Gastrocnemius medialis (tissue), 4 donors: Measurements from ENCODE around the gene EN2. TPM values are rescaled to one million over a fixed set of nuclear protein-coding genes. Genes with fewer than 3 reads are reported as not detected.

Source experiments
- ATAC-seq, 2 donors: fragments of 150-250 bp; one replicate each; pipeline ENCODE4 v1.9.1; 2016
- DNase-seq, 2 donors: peaks; one replicate each; pipeline ENCODE4 v3.0.0-alpha.2; 2019
- H3K27ac ChIP-seq, 4 donors: fragments of 200-600 bp; sonication (generic); 1 replicate in 1 of 4; 2 replicates in 3 of 4; pipeline ENCODE4 v1.5.1; 2016 to 2018; ENCODE audit warnings: mild to moderate bottlenecking in 2 of 4, moderate library complexity in 1 of 4
- H3K27me3 ChIP-seq, 3 donors: fragments of 200-600 bp; sonication (generic) in 2 of 3; 1 replicate in 1 of 3; 2 replicates in 2 of 3; pipeline versions ENCODE4 v1.5.1 to v1.6.0; 2016 to 2019; ENCODE audit warnings: mild to moderate bottlenecking in 1 of 3, moderate library complexity in 1 of 3
- H3K36me3 ChIP-seq, 2 donors: fragments of 200-600 bp; sonication (generic) in 1 of 2; one replicate each; pipeline ENCODE4 v1.5.1; 2017 to 2018
- H3K4me1 ChIP-seq, 2 donors: fragments of 200-600 bp; sonication (generic) in 1 of 2; one replicate each; pipeline ENCODE4 v1.5.1; 2016 to 2017; ENCODE audit warnings: mild to moderate bottlenecking in 2 of 2
- H3K4me3 ChIP-seq, 4 donors: fragments of 200-600 bp; sonication (generic) in 3 of 4; 1 replicate in 1 of 4; 2 replicates in 3 of 4; pipeline ENCODE4 v1.5.1; 2016 to 2019; ENCODE audit warnings: mild to moderate bottlenecking in 2 of 4
- H3K9me3 ChIP-seq, 3 donors: fragments of 200-600 bp; sonication (generic) in 2 of 3; 1 replicate in 1 of 3; 2 replicates in 2 of 3; pipeline ENCODE4 v1.5.1; 2016 to 2019
- POLR2A ChIP-seq, 2 donors: fragments of 450-650 bp; IDR thresholded peaks; one replicate each; pipeline ENCODE4 v1.6.1; 2017; ENCODE audit warnings: antibody characterized with exemption in 2 of 2, mild to moderate bottlenecking in 2 of 2, moderate library complexity in 2 of 2
- in situ Hi-C, 4 donors: fragments of 200-750 bp; cut with MboI; loops; one replicate each; pipeline versions ENCODE4 v1.15.0 to v1.8.0; 2017; ENCODE audit warnings: low sequenced_read_pairs in 4 of 4
- intact Hi-C: fragments of 100-400 bp; cut with DNase I; formaldehyde crosslinking; loops from one replicate; pipeline ENCODE4 v1.15.1; 2023; ENCODE audit warnings: low total_unique reads
- total RNA-seq, 4 donors: library from RNA; depleted of rRNA; stranded (reverse); fragments of >200 nt; gene quantifications; one replicate each; pipeline versions ENCODE4 v1.1.0 to v1.2.3, GENCODE V29; 2016
- TF ChIP-seq, protein P1 (sequence below), 5 experiments: fragments of 450-650 bp in 3 of 5; fragments of 200-600 bp in 2 of 5; sonication (generic) in 2 of 5; IDR thresholded peaks in 4 of 5; conservative IDR thresholded peaks in 1 of 5; 1 replicate in 4 of 5; 2 replicates in 1 of 5; pipeline ENCODE4 v1.5.1; 2016 to 2019; ENCODE audit warnings: antibody characterized with exemption in 5 of 5, mild to moderate bottlenecking in 3 of 5, moderate library complexity in 3 of 5

The EN2 gene
- total RNA-seq, 4 donors from 2014 or later = 0.31 to 1.2 (median 0.65) TPM

DNA sequence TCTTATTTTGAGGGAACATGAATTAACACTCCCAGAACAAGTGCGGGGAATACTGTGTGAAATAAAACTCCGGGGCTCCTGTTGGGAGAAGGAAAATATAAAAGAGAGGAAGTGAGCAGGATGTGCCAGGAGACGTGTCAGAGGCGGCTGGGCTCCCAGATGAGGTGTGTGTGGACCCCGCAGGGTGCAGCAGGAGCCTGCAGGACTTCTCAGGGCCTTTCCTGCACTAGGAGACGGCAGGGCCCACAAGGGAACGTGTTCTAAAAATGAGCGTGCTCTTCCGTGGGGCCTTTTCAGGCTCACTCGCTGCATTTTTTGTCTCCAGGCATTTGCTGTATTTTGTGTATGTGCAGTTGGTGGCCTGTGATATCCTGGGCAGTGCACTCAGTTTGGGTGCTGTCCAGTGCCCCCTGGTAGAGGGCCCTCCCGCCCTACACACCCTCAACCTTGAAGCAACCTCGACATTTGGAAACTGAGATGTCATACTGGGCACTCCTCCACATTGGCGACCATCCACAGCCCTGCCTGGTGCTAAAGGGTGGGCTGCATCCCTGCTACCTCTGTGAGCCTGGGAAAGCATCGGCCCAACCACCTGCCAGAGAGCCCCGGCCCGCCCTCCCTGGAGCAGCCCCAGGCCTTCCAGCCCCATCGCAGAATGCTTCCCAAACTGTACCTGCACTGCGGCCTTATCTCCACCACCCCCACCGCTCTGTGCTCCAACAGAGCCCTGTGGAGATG, 35.2 kb upstream of the EN2 start:
- H3K27me3 ChIP-seq = peaks cover 0 to 10% (median 5%) of the 10 kb centered on the region in 3 donors
- ATAC-seq = no peak
- in situ Hi-C loops = no loop called here

DNA sequence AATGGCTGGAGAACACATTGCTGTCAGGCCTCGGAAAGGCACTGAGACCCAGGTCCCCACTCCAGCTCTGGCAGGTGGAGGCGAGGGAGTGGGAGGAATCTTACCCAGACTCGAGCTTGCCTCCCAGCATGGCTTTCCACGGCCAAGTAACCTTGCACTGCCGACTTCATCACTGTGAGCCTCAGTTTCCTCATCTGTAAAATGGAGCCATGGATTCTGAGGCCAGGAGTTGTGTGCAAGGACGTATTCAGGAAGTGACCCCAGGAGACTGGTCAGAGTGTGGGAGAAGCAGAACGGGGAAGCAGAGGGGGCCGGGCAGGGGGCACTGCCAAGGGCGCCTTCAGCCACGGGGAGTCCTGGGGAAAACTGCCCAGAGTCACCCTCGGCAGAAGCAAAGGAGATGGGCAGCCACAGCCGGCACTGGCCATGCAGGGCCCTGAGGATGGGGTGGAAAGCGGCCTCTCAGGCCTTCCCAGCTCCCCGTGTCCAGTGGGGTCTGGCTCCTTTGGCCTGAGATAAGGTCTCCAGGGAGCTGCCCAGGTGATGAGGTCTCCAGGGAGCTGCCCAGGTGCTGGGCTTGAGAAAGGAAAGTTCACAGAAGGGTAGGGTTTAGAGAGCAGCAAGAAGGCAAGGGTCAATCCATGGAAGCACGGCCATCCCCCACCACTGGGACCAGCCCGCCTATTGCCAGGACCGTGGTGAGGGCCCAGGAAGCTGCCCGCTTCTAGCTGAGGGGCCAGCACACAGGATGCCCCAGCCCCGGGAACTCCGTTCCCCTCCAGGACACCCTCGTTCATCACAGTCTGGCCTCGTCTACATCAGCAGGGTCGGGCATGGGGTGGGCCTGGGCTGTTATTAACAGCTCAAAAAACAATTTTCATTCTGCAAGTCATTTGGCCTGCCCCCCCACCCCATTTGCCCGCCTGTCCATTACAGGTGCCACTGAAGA, 34.3 kb upstream of the EN2 start:
- in situ Hi-C loops = no loop called here
- intact Hi-C loops = no loop called here

More for the DNA sequence above, 35.2 kb upstream of the EN2 start:
- TF ChIP-seq, protein P1, sequence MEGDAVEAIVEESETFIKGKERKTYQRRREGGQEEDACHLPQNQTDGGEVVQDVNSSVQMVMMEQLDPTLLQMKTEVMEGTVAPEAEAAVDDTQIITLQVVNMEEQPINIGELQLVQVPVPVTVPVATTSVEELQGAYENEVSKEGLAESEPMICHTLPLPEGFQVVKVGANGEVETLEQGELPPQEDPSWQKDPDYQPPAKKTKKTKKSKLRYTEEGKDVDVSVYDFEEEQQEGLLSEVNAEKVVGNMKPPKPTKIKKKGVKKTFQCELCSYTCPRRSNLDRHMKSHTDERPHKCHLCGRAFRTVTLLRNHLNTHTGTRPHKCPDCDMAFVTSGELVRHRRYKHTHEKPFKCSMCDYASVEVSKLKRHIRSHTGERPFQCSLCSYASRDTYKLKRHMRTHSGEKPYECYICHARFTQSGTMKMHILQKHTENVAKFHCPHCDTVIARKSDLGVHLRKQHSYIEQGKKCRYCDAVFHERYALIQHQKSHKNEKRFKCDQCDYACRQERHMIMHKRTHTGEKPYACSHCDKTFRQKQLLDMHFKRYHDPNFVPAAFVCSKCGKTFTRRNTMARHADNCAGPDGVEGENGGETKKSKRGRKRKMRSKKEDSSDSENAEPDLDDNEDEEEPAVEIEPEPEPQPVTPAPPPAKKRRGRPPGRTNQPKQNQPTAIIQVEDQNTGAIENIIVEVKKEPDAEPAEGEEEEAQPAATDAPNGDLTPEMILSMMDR (IDR thresholded peaks at IDR 0.05 in 4 of 5, conservative IDR thresholded peaks at IDR 0.05 in 1 of 5) = no peak
- no peak for TF ChIP-seq POLR2A (IDR thresholded peaks at IDR 0.05)
- Histone ChIP-seq H3K4me1 (no peaks in the 10 kb centered on the region), H3K9me3 (no peaks in the 10 kb centered on the region), H3K4me3 (no peak overlapping the region), H3K27ac (no peak overlapping the region), H3K36me3 (no peaks in the 10 kb centered on the region)
- intact Hi-C loops = no loop called here
- no peak for DNase-seq

DNA sequence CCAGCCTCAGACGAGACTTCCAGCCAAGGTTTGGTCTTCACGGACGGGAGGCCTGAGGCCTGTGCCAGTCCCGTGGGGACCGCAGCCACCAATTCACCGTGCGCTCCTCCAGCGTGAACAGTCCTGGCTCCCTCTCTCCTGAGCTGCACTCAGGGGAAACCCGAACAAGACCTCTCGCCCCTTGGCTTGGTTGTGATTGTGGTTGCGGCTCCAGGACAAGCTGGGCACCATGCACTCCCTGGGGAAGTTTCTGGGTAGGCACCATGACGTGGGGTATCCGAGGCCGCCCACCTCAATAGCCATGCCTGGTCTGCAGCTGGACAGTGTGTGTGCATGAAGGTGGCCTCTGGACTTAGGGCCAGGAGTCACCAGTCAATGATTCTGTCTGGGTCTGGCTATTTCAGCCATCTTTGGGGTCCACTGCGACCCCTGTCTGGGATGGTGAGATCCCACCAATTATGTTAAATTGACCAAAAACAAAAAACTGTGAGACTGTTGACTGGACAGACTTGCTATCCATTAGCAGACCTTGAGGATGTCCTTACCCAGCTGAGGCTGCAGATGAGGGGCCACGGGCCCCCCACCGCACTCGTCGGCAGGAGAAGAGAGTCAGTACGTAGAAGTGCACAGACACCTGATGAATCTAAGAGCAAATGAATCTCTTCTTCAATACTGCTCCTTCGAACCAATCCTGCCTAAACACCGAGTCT, 33.5 kb upstream of the EN2 start:
- Histone ChIP-seq H3K4me3 (no peak overlapping the region), H3K9me3 (no peaks in the 10 kb centered on the region), H3K27ac (no peak overlapping the region), H3K4me1 (no peaks in the 10 kb centered on the region), H3K36me3 (no peaks in the 10 kb centered on the region), H3K27me3 (peaks cover 7 to 12% (median 8%) of the 10 kb centered on the region in 3 donors)
- intact Hi-C loops (no loop called here), in situ Hi-C loops (no loop called here)
- TF ChIP-seq POLR2A (IDR thresholded peaks at IDR 0.05) = no peak
- TF ChIP-seq, protein P1 (IDR thresholded peaks at IDR 0.05 in 4 of 5, conservative IDR thresholded peaks at IDR 0.05 in 1 of 5) = no peak
- ATAC-seq = no peak
- no peak for DNase-seq

More for the DNA sequence above, 34.3 kb upstream of the EN2 start:
- TF ChIP-seq, protein P1 (IDR thresholded peaks at IDR 0.05 in 4 of 5, conservative IDR thresholded peaks at IDR 0.05 in 1 of 5) = no peak
- no peak for TF ChIP-seq POLR2A (IDR thresholded peaks at IDR 0.05)
- H3K27me3 ChIP-seq = peaks cover 0 to 4% (median 4%) of the 10 kb centered on the region in 3 donors
- H3K4me1 ChIP-seq = no peaks in the 10 kb centered on the region
- no peak overlapping the region for H3K4me3 ChIP-seq
- no peaks in the 10 kb centered on the region for H3K36me3 ChIP-seq
- no peak overlapping the region for H3K27ac ChIP-seq
- no peaks in the 10 kb centered on the region for H3K9me3 ChIP-seq
- no peak for DNase-seq
- ATAC-seq = no peak

DNA sequence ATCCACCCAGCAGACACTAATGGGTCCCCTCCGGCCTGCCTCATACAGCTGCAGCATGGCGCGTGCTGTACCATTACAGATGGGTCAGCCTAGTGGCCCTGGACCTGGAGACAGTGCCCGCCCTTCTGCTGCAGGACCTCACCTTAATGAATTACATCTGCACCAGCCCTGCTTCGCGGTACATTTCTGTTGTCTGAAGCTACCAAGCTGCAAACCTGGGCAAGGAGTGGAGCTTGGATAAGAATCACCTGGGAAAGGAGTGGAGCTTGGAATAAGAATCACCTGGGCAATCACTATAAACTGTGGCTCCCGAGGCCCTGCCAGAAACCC, 33.0 kb upstream of the EN2 start:
- H3K27ac ChIP-seq = no peak overlapping the region
- no peak for DNase-seq
- no peak for TF ChIP-seq POLR2A (IDR thresholded peaks at IDR 0.05)
- intact Hi-C loops = no loop called here
- no peaks in the 10 kb centered on the region for H3K9me3 ChIP-seq
- ATAC-seq = no peak
- peaks cover 8 to 14% (median 10%) of the 10 kb centered on the region in 3 donors for H3K27me3 ChIP-seq
- H3K4me3 ChIP-seq = no peak overlapping the region
- no peaks in the 10 kb centered on the region for H3K4me1 ChIP-seq
- in situ Hi-C loops = no loop called here
- no peaks in the 10 kb centered on the region for H3K36me3 ChIP-seq
